GM19099 (cell line): ENCODE results near the gene ZNF45.
A peak's percentile ranks its signal among the peaks of the same experiment; 100 is the strongest.

ENCODE experiments used
- POLR2A ChIP-seq: IDR thresholded peaks from 3 replicates; pipeline ENCODE4 v1.6.1; 2011; ENCODE audit warnings: low read depth; ENCODE audit not compliant: insufficient read length; ENCODE audit errors: extremely low read depth

Gene ZNF45

GRCh38 chr19:43934055-43934984 is 762 bp downstream of the ZNF45 start:
- TF ChIP-seq POLR2A: no peak

- no peak for TF ChIP-seq POLR2A
Measured at GRCh38 chr19:43928820-43929219, 6.3 kb downstream of the ZNF45 start.

- no peak for TF ChIP-seq POLR2A
Measured at GRCh38 chr19:43923875-43924274, 11.2 kb downstream of the ZNF45 start.

- TF ChIP-seq POLR2A: no peak
Measured at GRCh38 chr19:43914051-43914450, 21.0 kb downstream of the ZNF45 start.

- TF ChIP-seq POLR2A: no peak
Measured at GRCh38 chr19:43913383-43913782, 21.7 kb downstream of the ZNF45 start.

GRCh38 chr19:43910884-43911283 is 24.2 kb downstream of the ZNF45 start:
- TF ChIP-seq POLR2A: no peak

GRCh38 chr19:43908659-43909058 is 26.4 kb downstream of the ZNF45 start:
- TF ChIP-seq POLR2A: no peak

- no peak for TF ChIP-seq POLR2A
Measured at GRCh38 chr19:43906774-43907173, 28.3 kb downstream of the ZNF45 start.

- TF ChIP-seq POLR2A: no peak
Measured at GRCh38 chr19:43905897-43906296, 29.2 kb downstream of the ZNF45 start.

GRCh38 chr19:43902399-43902798 is 32.7 kb downstream of the ZNF45 start:
- no peak for TF ChIP-seq POLR2A

GRCh38 chr19:43901395-43902390 is 33.4 kb downstream of the ZNF45 start:
- peak; percentile 31 for TF ChIP-seq POLR2A

GRCh38 chr19:43895727-43896308 is 39.3 kb downstream of the ZNF45 start:
- TF ChIP-seq POLR2A: no peak

GRCh38 chr19:43883864-43884263 is 51.2 kb downstream of the ZNF45 start, which contains the start of gene ZNF404:
Gene ZNF404, minus strand, starts transcription at chr19:43883964.
- no peak for TF ChIP-seq POLR2A

GRCh38 chr19:43880483-43880882 is 54.6 kb downstream of the ZNF45 start:
- no peak for TF ChIP-seq POLR2A
